Subcutaneous abdominal adipose tissue (tissue), 5 donors: Measurements from ENCODE around the gene TAF7L.

Experiments used
- H3K27ac ChIP-seq: one replicate; pipeline ENCODE4 v1.7.0; 2013; ENCODE audit warnings: low read depth, mild to moderate bottlenecking, inconsistent platforms, low read length, moderate library complexity
- H3K27me3 ChIP-seq, 5 donors: one replicate each; pipeline ENCODE4 v1.7.0; 2013; ENCODE audit warnings: low read length in 5 of 5, inconsistent platforms in 1 of 5; ENCODE audit not compliant: control insufficient read depth in 5 of 5, insufficient read depth in 4 of 5
- H3K36me3 ChIP-seq, 5 donors: one replicate each; pipeline ENCODE4 v1.7.0; 2013; ENCODE audit warnings: low read length in 5 of 5; ENCODE audit not compliant: control insufficient read depth in 5 of 5, insufficient read depth in 5 of 5
- H3K4me1 ChIP-seq, 5 donors: one replicate each; pipeline ENCODE4 v1.7.0; 2013; ENCODE audit warnings: low read length in 5 of 5, mild to moderate bottlenecking in 3 of 5, moderate library complexity in 1 of 5; ENCODE audit not compliant: control insufficient read depth in 5 of 5, insufficient read depth in 5 of 5
- H3K4me3 ChIP-seq, 5 donors: one replicate each; pipeline ENCODE4 v1.7.0; 2013; ENCODE audit warnings: low read length in 5 of 5, low read depth in 1 of 5
- H3K9ac ChIP-seq, 5 donors: one replicate each; pipeline ENCODE4 v1.7.0; 2013; ENCODE audit warnings: low read length in 5 of 5, mild to moderate bottlenecking in 4 of 5, moderate library complexity in 3 of 5
- H3K9me3 ChIP-seq, 5 donors: one replicate each; pipeline ENCODE4 v1.7.0; 2013; ENCODE audit warnings: low read length in 5 of 5; ENCODE audit not compliant: control insufficient read depth in 5 of 5
- donor health status: healthy.
- donor health status: healthy.
- donor health status: healthy.
- donor health status: healthy.
- donor health status: healthy.

Gene TAF7L

DNA sequence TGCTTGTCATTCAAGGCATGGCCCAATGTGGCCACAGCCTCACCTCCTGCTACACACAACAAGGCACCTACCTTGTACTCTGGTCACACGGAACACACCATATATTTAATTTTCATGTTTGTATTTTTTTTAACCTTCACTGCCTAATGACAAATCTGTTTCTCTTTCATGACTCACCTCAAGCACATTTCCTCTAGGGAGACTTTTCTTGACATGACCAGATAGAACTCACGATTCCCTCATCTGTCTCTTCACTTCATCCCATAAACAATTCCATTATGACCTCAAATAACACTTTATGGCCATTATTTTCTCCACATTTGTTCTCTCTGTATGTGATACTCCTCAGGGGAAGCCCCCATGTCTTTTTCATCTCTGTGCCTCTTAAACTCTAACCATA lies 60.5 kb downstream of the TAF7L start:
- Histone ChIP-seq H3K4me1 (no peaks in the 10 kb centered on the region), H3K9me3 (no peaks in the 10 kb centered on the region), H3K4me3 (no peak overlapping the region), H3K36me3 (no peaks in the 10 kb centered on the region), H3K9ac (no peak overlapping the region), H3K27me3 (peaks cover 5 to 26% (median 17%) of the 10 kb centered on the region in 5 donors), H3K27ac (no peak overlapping the region)

DNA sequence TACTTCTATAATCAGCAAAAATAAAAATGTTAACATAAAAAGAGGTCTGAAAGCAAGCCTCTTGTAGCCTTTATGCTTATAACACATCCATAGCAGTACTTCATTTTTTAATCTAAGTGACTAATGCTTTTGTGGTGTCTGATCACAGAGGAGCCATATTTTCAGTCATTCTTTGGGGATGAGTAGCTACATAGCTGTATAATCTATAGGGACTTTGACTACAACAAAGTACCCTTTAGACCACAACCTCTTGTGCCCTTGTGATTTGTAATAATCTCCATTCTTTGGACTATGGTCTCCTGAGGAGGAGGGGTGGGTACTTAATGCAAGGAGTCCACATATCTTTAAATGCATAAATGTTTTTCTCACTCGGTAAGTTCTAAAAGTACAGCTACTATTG lies 62.0 kb downstream of the TAF7L start:
- no peaks in the 10 kb centered on the region for H3K4me1 ChIP-seq
- H3K36me3 ChIP-seq: no peaks in the 10 kb centered on the region
- H3K9me3 ChIP-seq: no peaks in the 10 kb centered on the region
- no peak overlapping the region for H3K9ac ChIP-seq
- H3K4me3 ChIP-seq: no peak overlapping the region
- H3K27me3 ChIP-seq: peaks cover 5 to 23% (median 12%) of the 10 kb centered on the region in 5 donors
- H3K27ac ChIP-seq: no peak overlapping the region

- H3K9me3 ChIP-seq: no peaks in the 10 kb centered on the region
- peaks cover 0 to 17% (median 9%) of the 10 kb centered on the region in 5 donors for H3K27me3 ChIP-seq
- no peak overlapping the region for H3K27ac ChIP-seq
- no peaks in the 10 kb centered on the region for H3K36me3 ChIP-seq
- H3K4me3 ChIP-seq: no peak overlapping the region
- no peaks in the 10 kb centered on the region for H3K4me1 ChIP-seq
- H3K9ac ChIP-seq: no peak overlapping the region
These were observed 67.9 kb downstream of the TAF7L start for GRCh38 chrX:101223226-101223625.

GRCh38 chrX:101220662-101221260 lies 70.4 kb downstream of the TAF7L start:
- no peak overlapping the region for H3K4me3 ChIP-seq
- no peak overlapping the region for H3K9ac ChIP-seq
- H3K4me1 ChIP-seq: no peaks in the 10 kb centered on the region
- H3K9me3 ChIP-seq: no peaks in the 10 kb centered on the region
- no peak overlapping the region for H3K27ac ChIP-seq
- H3K36me3 ChIP-seq: no peaks in the 10 kb centered on the region
- peaks cover 0 to 24% (median 3%) of the 10 kb centered on the region in 5 donors for H3K27me3 ChIP-seq

- Histone ChIP-seq H3K36me3 (no peaks in the 10 kb centered on the region), H3K27me3 (peaks cover 0 to 21% (median 6%) of the 10 kb centered on the region in 5 donors), H3K9ac (no peak overlapping the region), H3K4me1 (no peaks in the 10 kb centered on the region), H3K9me3 (no peaks in the 10 kb centered on the region), H3K27ac (no peak overlapping the region), H3K4me3 (no peak overlapping the region)
These were observed 71.2 kb downstream of the TAF7L start for GRCh38 chrX:101219864-101220346.

DNA sequence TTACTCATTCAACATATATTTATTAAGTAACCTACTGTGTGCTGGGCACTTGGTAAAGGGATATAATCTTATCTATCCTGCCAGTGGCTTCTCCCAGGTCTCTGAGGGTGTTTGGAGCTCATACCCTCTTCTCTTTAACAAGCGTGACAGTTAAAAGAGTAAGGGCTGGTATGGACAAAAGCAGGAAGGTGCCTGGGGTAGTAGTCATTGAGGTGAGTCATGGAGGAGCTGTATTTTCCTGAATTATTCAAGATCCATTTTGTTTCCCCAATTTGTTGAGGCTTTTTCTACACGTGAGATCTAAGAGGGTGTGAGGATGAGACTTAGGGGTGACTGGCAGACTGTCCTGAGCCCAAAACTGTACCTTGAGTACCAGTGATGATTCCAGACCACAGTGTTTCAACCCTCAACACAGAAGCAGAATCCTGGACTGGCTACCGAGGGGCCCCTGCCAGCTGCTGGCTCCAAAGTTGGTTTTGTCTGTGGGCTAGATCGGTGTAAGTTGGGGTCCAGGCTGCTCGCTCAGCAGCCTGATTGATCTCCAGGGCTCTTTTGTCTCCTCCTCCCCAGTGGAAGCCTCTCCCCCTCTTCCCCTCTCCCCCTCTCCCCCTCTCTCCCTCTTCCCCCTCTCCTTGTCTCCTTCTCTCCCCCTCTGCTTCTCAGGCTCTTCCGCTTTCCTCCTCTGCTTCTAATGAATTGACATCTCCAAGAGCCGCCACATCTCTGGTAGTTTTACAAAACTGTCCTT lies 71.8 kb downstream of the TAF7L start, which contains the start of gene DRP2:
Gene DRP2 (plus strand): TSS at position 671 of the 748 bp plus-strand sequence. CDS start 11,862 bp downstream, outside the sequence.
- Histone ChIP-seq H3K27ac (no peak within 1 kb of the TSS), H3K4me3 (no peak within 1 kb of the TSS), H3K36me3 (no peaks in the 10 kb centered on the region), H3K27me3 (peaks cover 0 to 21% (median 8%) of the 10 kb centered on the region in 5 donors), H3K4me1 (no peaks in the 10 kb centered on the region), H3K9me3 (no peaks in the 10 kb centered on the region), H3K9ac (no peak within 1 kb of the TSS)
